Testis (tissue), 2 donors: ENCODE results near the gene GRIA4.

Experiments
- CTCF ChIP-seq, 3 experiments: fragments of 450-650 bp in 2 of 3; fragments of 200-600 bp in 1 of 3; sonication (generic) in 1 of 3; IDR thresholded peaks; one replicate each; pipeline ENCODE4 v1.5.1; 2016 to 2019; ENCODE audit warnings: antibody characterized with exemption in 3 of 3, mild to moderate bottlenecking in 2 of 3, moderate library complexity in 1 of 3
- POLR2A ChIP-seq: fragments of 450-650 bp; IDR thresholded peaks from one replicate; pipeline ENCODE4 v1.6.1; 2017; ENCODE audit warnings: antibody characterized with exemption, mild to moderate bottlenecking, moderate library complexity

- TF ChIP-seq CTCF (IDR thresholded peaks at IDR 0.05) (no peak), POLR2A (no peak)
Observed at GRCh38 chr11:105741488-105742020, 131.7 kb downstream of the GRIA4 start.
